GM10248 (cell line): ENCODE measurements around the gene RBKS.

ENCODE experiments used
- CTCF ChIA-PET: fragments of 300-600 bp; sonication (Branson Sonifier 250); formaldehyde crosslinking; extraction: SDS; loops from one replicate; lab custom pipeline; 2021; ENCODE audit warnings: antibody characterized with exemption; lab: Yijun Ruan, JAX
- POLR2A ChIA-PET: fragments of 350-650 bp; sonication (Branson Sonifier 250); formaldehyde crosslinking; extraction: SDS; loops from one replicate; lab custom pipeline; 2020; ENCODE audit warnings: antibody characterized with exemption; lab: Yijun Ruan, JAX
- DNase-seq: peaks from one replicate; pipeline ENCODE4 v3.0.0; 2012; ENCODE audit errors: extremely low spot score
- TF ChIP-seq, protein P1 (sequence below): IDR thresholded peaks from 2 replicates; pipeline ENCODE4 v1.5.1; 2012; ENCODE audit warnings: mild to moderate bottlenecking, low read depth; ENCODE audit errors: extremely low read depth, missing control alignments, control extremely low read depth

RBKS gene

DNA sequence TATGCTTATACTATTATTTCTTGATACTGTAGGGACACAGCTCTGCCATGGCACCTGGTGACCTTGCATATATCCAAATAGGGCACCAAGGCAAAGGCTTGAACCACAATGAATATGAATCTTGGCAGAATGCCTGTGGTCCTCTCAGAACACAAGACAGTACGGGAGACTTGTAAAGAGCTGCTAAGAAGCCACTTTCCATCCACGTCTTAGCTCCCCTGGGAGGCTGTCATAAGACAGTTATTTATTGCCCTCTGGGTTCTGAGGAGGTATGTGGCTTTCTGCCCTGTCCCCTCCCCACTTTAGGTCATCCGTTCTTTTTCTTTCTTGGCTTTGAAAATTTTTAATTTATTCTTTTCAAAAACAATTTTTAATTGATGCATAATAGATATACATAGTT is 148.5 kb downstream of the RBKS start:
- ChIA-PET CTCF (interaction anchor here (1.9 to 2.3 kb wide), 3 partner anchors 13 to 38 kb away, joined by 7 to 11 read pairs (median 9); no protein-coding TSS in a partner anchor), POLR2A (no interaction called here)
- DNase-seq, result no peak
- TF ChIP-seq, protein P1, sequence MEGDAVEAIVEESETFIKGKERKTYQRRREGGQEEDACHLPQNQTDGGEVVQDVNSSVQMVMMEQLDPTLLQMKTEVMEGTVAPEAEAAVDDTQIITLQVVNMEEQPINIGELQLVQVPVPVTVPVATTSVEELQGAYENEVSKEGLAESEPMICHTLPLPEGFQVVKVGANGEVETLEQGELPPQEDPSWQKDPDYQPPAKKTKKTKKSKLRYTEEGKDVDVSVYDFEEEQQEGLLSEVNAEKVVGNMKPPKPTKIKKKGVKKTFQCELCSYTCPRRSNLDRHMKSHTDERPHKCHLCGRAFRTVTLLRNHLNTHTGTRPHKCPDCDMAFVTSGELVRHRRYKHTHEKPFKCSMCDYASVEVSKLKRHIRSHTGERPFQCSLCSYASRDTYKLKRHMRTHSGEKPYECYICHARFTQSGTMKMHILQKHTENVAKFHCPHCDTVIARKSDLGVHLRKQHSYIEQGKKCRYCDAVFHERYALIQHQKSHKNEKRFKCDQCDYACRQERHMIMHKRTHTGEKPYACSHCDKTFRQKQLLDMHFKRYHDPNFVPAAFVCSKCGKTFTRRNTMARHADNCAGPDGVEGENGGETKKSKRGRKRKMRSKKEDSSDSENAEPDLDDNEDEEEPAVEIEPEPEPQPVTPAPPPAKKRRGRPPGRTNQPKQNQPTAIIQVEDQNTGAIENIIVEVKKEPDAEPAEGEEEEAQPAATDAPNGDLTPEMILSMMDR, result no peak

DNA sequence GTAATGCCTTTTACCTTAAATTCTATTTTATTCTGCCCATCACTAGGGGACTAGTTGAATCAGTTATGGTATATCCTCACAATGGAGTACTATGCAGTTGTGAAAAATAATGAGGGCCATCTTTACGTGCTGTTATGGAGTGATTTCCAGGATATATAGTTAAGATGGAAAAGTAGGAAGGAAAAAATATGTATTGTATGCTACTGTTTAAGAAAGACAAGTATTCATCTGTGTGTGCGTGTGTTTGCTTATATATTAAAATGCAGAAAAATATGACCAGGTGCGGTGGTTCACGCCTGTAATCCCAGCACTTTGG is 151.2 kb downstream of the RBKS start:
- CTCF ChIA-PET, result interaction anchor here (0.9 to 1.5 kb wide), 2 partner anchors 16 kb away, joined by 3 to 4 read pairs; no protein-coding TSS in a partner anchor
- POLR2A ChIA-PET, result no interaction called here

DNA sequence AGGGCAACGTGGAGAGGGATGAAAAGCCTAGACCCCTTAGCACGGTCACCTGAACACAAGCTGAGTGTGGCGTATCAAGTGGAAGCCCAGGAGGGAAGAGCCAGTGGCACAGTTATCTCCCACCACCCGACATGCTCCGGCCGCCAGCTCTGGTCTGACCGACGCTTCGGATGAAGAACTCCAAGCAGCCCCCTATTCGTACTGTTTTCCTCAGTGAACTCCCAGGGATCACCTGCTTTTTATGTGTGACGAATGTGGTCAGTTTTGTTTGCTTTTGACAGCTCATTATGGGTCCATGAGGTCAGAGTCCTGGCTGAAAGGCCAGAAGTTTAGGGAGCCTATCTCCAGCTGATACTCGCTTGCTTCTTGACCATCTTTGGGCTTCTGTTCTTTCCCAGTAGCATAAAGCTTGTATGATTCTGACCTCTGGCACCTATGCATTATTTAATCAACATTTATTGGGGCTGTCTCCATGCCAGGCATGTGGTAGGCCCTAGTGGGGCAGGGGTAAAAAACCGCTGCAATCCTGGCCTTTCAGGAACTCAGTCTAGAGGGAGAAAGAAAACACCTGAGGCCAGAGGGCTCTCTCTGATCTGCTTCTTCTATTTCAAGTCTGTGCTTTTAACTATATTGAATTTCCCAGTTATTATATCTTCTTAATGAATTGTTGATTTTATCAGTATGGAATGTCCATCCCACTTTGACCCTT is 151.7 kb downstream of the RBKS start:
- TF ChIP-seq, protein P1, result no peak
- CTCF ChIA-PET, result interaction anchor here (0.6 to 0.9 kb wide), 2 partner anchors 15 to 372 kb away, joined by 3 read pairs; no protein-coding TSS in a partner anchor
- POLR2A ChIA-PET, result no interaction called here
- no peak for DNase-seq

More for the DNA sequence above, 151.2 kb downstream of the RBKS start:
- DNase-seq, result no peak
- TF ChIP-seq, protein P1, result no peak

DNA sequence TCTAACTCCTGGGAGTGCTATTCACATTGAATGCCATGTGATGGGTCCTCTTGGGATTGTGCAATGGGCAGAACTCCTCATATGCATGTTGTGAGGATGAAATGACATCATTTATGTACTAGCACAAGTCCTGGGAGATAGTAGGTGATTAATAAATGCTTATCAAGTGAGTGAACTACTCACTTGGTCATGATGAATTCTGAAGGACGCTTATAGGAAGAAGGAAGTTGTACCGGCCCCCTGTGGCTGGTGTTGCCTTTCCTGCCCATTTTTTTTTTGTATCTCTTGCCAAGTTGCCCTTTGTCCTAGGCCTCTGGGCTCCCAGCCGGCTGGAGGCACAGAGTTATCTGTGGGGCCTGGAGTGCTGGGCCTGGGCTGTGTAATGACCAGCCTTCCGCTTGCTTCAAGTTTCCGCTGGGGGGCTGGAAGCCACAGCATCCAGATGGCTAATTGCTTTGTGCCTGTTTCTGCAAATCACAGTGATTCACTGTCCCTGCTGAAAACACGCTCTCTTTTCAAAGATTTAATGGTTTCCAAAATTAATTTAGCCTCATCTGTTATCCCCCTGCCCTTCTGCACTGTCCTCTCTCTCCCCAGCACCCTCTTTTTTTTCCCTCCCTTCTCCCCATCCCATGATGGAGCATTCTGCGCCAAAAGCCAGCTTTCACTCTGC is 152.4 kb downstream of the RBKS start:
- TF ChIP-seq, protein P1, result no peak
- POLR2A ChIA-PET, result no interaction called here
- CTCF ChIA-PET, result interaction anchor here (0.9 to 1.8 kb wide), 2 partner anchors 14 to 15 kb away, joined by 3 to 10 read pairs; no protein-coding TSS in a partner anchor
- no peak for DNase-seq

DNA sequence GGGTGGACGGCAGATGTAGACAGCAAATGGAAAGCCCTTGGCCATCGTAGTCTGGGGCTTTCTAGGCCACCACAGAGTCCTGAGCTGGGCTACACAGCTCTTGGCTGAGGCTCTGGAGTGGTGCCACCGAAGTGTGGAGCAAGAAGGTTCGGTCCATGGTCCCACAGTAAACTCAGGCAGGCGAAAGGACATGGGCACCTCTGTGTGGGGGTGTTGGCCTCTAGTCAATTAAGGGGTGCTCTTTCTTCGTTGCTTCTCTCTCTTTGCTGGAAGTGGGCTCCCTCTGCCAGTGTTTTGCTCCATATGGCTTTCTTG is 153.3 kb downstream of the RBKS start:
- TF ChIP-seq, protein P1, result no peak
- ChIA-PET CTCF (interaction anchor here (1.2 to 1.8 kb wide), 2 partner anchors 13 to 32 kb away, joined by 3 to 10 read pairs; no protein-coding TSS in a partner anchor), POLR2A (no interaction called here)
- no peak for DNase-seq

DNA sequence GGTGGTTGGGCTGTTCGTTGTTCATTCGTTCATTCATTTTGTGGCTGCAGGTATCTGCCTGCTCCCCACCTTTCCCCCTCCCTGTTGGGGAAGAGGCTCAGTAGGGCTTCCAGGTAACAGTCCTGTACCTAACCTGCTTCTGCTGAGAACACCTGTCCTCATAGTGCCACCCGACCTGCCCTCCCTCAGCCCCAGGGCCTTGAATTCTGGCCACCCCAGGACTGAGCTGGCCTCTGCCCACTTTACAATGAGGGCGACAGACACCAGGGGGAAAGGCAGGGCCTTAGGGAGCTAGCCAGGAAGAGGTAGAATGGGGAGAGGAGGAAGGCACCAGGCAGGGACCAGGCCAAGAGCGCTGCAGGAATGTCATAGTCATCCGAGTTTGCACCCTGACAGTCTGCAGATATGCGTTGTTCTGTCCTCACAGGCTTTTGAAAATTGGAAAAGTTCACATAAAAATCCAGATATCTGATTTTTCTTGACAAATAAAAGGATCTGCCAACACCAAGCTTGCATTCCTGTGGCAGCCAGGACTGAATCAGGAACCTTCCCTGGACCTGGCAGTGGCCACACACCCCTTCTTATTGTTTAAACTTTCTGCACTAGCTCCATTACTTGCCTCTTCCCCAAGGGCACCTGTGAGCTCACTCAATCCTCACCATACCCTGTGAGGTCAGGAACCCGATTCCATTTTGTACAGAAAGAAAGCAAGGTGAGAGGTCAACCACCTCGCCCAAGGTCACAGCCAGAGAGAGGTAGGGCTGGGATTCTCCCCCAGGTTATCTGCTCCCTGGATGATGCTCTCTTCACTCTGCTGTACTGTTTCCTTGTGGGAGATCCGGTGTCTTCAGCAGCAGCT is 153.9 kb downstream of the RBKS start:
- no peak for DNase-seq
- ChIA-PET POLR2A (no interaction called here), CTCF (interaction anchor here (1.2 to 1.8 kb wide), 2 partner anchors 13 to 31 kb away, joined by 3 to 10 read pairs; no protein-coding TSS in a partner anchor)
- TF ChIP-seq, protein P1, result no peak
